ENCODE data around the gene SNTN. TPM values are rescaled to one million over a fixed set of nuclear protein-coding genes. Genes with fewer than 3 reads are reported as not detected.

The SNTN gene
- polyA plus RNA-seq, 1 donor (not counting 4 experiments of a cell fraction or from before 2014, with no cell fraction given), result not detected

DNA sequence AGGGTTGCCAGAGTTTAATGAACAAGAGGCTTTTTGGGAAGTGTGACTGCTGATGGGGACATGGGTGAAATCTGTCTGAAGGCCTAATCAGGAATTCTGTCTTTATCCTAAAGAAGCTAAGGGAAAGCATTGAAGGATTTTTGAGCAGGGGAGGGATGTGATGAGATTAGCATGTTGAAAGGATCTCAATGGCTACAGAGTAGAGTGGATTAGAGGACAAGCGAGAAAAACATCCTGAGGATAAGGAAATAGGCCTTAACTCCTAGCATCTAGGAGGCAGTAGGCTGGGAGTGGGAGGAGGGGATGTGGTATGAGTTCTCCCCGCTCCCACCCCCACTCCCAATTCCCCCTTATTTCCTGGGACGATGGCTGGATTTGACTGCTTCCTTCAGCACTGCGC, 35.1 kb upstream of the SNTN start:
- H3K27me3 ChIP-seq (ENCODE audit: control insufficient read depth, extremely low read depth, insufficient read depth, low read length), result peaks cover 3% of the 10 kb centered on the region
- dilution Hi-C loops (cut with MboI; ENCODE audit: extremely low pct_ligation_motif_present, low sequenced_read_pairs), result no loop called here
- no peaks in the 10 kb centered on the region for H3K4me1 ChIP-seq (ENCODE audit: control insufficient read depth, extremely low read depth, insufficient read depth, low read length)
- H3K9me3 ChIP-seq (ENCODE audit: control insufficient read depth, low read depth, low read length), result no peaks in the 10 kb centered on the region
- no peaks in the 10 kb centered on the region for H3K9me1 ChIP-seq (ENCODE audit: control insufficient read depth, extremely low read depth, insufficient read depth, low read length)
- no peak overlapping the region for H3K27ac ChIP-seq (ENCODE audit: control insufficient read depth, insufficient read depth, low read length)
- TF ChIP-seq EZH2 (IDR thresholded peaks at IDR 0.05; ENCODE audit: low read length) (no peak), CTCF (optimal IDR thresholded peaks at IDR 0.05 in 1 of 3, IDR thresholded peaks at IDR 0.05 in 1 of 3, conservative IDR thresholded peaks at IDR 0.05 in 1 of 3; ENCODE audit: extremely low read depth in 1 of 3, insufficient read depth in 2 of 3, low read length in 3 of 3) (no peak)
- H3K4me2 ChIP-seq (ENCODE audit: control insufficient read depth, extremely low read depth, insufficient read depth, low read depth, low read length), result no peak overlapping the region
- DNase-seq (ENCODE audit: low read depth, low spot score) (no peak), FAIRE-seq (no peak)
- H2AFZ ChIP-seq (ENCODE audit: control insufficient read depth, low read length), result no peak overlapping the region
- H4K20me1 ChIP-seq (ENCODE audit: control insufficient read depth, extremely low read depth, insufficient read depth, low read length), result no peaks in the 10 kb centered on the region
- H3K4me3 ChIP-seq (ENCODE audit: control insufficient read depth in 2 of 3, extremely low read depth in 1 of 3, insufficient read depth in 2 of 3, low read depth in 1 of 3, low read length in 3 of 3), result no peak overlapping the region
- no peaks in the 10 kb centered on the region for H3K79me2 ChIP-seq (ENCODE audit: control insufficient read depth, insufficient read depth, low read length)
- no peaks in the 10 kb centered on the region for H3K36me3 ChIP-seq (ENCODE audit: control insufficient read depth in 2 of 2, extremely low read depth in 1 of 2, insufficient read depth in 2 of 2, low read length in 2 of 2)
- H3K9ac ChIP-seq (ENCODE audit: control insufficient read depth, extremely low read depth, insufficient read depth, low read length), result no peak overlapping the region

GRCh38 chr3:63624941-63625560, 27.4 kb upstream of the SNTN start:
- Histone ChIP-seq H4K20me1 (ENCODE audit: control insufficient read depth, extremely low read depth, insufficient read depth, low read length) (no peaks in the 10 kb centered on the region), H3K9ac (ENCODE audit: control insufficient read depth, extremely low read depth, insufficient read depth, low read length) (no peak overlapping the region), H3K9me3 (ENCODE audit: control insufficient read depth, low read depth, low read length) (no peaks in the 10 kb centered on the region), H3K4me1 (ENCODE audit: control insufficient read depth, extremely low read depth, insufficient read depth, low read length) (peaks cover 16% of the 10 kb centered on the region), H3K36me3 (ENCODE audit: control insufficient read depth in 2 of 2, extremely low read depth in 1 of 2, insufficient read depth in 2 of 2, low read length in 2 of 2) (no peaks in the 10 kb centered on the region), H3K4me2 (ENCODE audit: control insufficient read depth, extremely low read depth, insufficient read depth, low read depth, low read length) (peak overlapping the region; percentile 38), H3K27me3 (ENCODE audit: control insufficient read depth, extremely low read depth, insufficient read depth, low read length) (no peaks in the 10 kb centered on the region), H3K4me3 (ENCODE audit: control insufficient read depth in 2 of 3, extremely low read depth in 1 of 3, insufficient read depth in 2 of 3, low read depth in 1 of 3, low read length in 3 of 3) (no peak overlapping the region), H3K79me2 (ENCODE audit: control insufficient read depth, insufficient read depth, low read length) (no peaks in the 10 kb centered on the region), H3K9me1 (ENCODE audit: control insufficient read depth, extremely low read depth, insufficient read depth, low read length) (no peaks in the 10 kb centered on the region), H3K27ac (ENCODE audit: control insufficient read depth, insufficient read depth, low read length) (no peak overlapping the region), H2AFZ (ENCODE audit: control insufficient read depth, low read length) (no peak overlapping the region)
- TF ChIP-seq EZH2 (IDR thresholded peaks at IDR 0.05; ENCODE audit: low read length), result no peak
- no peak for TF ChIP-seq CTCF (optimal IDR thresholded peaks at IDR 0.05 in 1 of 3, IDR thresholded peaks at IDR 0.05 in 1 of 3, conservative IDR thresholded peaks at IDR 0.05 in 1 of 3; ENCODE audit: extremely low read depth in 1 of 3, insufficient read depth in 2 of 3, low read length in 3 of 3)
- dilution Hi-C loops (cut with MboI; ENCODE audit: extremely low pct_ligation_motif_present, low sequenced_read_pairs), result no loop called here
- DNase-seq (ENCODE audit: low read depth, low spot score) (peak; percentile 30), FAIRE-seq (peak; percentile 96)

Measured in keratinocyte (primary cell).